Activated CD8-positive, alpha-beta memory T cell treated with anti-CD3 and anti-CD28 coated beads, Interleukin-2, amount 50 U/mL, for 24 hours (primary cell): Measurements from ENCODE around the gene EIF4A2.

ENCODE experiments used
- DNase-seq: peaks from one replicate; pipeline ENCODE4 v3.0.0-alpha.2; 2020; ENCODE audit errors: extremely low read depth

EIF4A2 gene

GRCh38 chr3:186783058-186783730 lies at the start of gene EIF4A2:
TSS of gene EIF4A2 (plus strand) at chr3:186783577. CDS start at chr3:186783611, 34 bp downstream.
- DNase-seq, result peak; percentile 72

DNA sequence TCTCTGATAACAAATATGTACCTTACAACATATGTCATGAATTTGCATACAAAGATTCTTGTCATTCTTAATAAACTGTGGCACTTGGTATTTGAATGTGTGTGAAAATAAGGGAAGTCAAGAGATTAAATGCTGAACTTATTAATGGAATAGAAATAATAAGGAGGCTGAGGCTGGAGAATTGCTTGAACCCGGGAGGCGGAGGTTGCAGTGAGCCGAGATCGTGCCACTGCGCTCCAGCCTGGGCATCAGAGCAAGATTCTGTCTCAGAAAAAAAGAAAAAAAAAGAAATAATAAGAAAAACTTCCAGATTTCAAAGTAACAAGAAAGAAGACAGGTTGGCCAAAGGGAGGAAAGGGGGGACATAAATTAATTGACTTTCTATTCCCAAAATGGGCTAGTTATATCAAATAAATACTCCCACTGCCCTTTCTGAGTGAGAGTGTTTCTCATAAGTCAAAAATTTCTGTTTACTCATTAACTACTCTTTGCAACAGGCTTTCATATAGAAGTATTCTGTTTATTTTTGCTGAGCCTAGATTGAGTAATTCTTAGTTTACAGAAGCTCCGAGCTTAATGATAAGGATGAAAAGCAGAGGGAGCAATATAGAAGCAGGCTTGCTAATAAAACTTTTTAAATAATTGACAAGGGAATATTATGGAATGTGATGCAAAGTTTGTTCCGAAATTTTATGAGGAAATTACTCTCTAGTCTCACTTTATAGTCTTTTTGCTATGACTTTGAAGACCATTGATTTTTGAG lies 40.6 kb upstream of the EIF4A2 start:
- no peak for DNase-seq

- DNase-seq, result no peak
Observed at GRCh38 chr3:186743666-186744065, 39.7 kb upstream of the EIF4A2 start.

- DNase-seq, result no peak
Observed at GRCh38 chr3:186746008-186746407, 37.4 kb upstream of the EIF4A2 start.

DNA sequence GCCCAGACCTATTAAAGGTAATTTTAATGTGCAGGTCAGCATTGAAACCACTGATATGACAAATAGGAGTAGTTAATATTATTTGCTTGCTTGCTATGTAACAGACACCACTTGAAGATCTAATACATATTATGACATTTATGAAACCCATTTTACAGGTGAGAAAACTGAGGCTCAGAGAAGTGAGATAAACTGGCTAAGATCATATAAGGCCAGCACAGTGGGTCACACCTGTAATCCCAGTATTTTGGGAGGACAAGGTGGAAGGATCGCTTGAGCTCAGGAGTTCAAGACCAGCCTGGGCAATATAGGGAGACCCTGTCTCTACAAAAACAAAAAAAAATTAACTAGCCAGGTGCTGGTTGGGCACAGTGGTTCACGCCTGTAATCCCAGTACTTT lies 33.1 kb upstream of the EIF4A2 start:
- DNase-seq, result no peak

DNA sequence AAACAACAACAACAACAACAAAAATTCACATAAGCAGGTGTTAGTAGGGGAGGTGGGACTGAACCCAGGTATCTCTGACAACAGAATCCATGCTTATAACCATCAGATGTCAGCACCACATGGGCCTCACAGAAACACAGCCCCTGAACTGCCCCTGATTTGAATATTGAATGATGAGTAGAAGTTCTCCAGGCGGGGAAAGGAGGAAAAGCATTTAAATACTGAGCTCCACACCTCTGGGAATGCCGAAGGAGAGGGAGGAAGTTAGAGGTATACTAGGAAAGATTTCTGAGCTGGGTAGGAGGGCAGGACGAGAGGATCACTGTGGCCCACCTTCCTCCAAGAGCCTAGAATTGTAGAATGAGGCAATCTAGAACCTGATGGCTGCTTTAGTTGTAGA lies 31.9 kb upstream of the EIF4A2 start:
- DNase-seq, result no peak

GRCh38 chr3:186754006-186754405 lies 29.4 kb upstream of the EIF4A2 start:
- no peak for DNase-seq

- DNase-seq, result no peak
Observed at GRCh38 chr3:186754871-186755270, 28.5 kb upstream of the EIF4A2 start.

DNA sequence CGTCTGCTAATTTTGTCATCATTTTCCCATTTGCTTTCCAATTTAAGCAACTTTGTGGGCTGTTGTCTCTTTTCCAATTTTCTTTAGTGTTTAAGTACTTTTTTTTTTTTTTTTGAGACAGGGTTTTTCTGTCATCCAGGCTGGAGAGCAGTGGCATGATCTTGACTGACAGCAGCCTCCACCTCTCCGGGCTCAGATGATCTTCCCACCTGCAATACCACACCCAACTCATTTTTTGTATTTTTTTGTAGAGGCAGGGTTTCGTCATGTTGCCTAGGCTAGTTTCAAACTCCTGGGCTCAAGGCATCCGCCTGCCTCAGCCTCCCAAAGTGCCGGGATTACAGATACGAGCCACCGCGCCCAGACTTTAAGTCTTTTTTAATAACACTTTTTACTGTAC lies 26.2 kb upstream of the EIF4A2 start:
- DNase-seq, result no peak

DNA sequence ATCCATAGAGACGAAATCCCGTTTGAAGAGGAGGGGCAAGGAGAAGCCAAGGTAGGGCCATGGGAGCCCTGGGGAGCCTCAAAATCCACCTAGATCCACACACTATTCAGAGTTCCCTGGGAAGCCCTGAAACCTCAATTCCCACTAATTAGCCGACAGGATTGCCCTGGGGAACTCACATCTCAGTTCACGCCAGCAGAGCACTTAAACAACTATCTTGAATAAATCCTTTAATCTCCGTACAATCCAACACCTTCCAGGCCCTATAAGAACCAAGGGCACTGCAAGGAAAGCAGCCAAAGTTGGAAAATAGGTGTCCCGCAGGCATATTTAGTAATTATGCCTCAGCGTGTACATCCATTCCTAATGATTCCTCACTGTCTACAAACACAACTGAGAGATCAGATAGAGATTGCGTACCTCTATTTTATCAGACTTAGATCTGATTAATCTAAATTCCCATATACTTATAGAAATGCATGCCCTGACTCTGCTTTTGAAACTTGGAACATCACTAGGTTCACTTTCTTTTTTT lies 25.6 kb upstream of the EIF4A2 start:
- DNase-seq, result no peak

DNA sequence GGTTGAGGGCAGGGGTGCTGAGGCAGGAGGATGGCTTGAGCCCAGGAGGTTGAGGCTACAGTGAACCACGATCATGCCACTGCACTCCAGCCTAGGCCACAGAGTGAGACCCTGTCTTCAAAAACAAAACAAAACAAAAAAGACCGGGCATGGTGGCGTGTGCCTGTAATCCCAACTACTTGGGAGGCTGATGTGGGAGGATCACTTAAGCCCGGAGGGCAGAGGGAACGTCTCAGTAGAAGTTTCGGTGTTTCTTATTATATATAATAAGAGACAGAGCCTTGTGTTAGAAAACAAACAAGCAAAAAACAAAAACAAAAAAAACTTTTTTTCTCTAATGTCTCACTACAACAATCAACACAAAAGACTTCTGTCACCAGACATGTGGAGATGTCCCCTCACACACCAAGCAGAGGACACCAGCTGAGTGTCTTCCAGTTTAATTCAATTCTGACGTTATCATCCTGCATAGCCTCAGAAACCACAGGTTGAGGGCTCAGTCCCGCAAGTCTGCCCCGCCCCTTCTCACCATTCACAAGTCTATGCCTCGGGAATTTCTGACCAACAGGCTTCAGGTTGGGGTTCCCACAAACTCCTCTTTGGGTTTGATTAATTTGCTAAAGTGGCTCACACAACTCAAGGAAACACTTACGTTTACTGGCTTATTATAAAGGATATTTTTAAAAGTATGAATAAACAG lies 24.0 kb upstream of the EIF4A2 start:
- DNase-seq, result no peak

DNA sequence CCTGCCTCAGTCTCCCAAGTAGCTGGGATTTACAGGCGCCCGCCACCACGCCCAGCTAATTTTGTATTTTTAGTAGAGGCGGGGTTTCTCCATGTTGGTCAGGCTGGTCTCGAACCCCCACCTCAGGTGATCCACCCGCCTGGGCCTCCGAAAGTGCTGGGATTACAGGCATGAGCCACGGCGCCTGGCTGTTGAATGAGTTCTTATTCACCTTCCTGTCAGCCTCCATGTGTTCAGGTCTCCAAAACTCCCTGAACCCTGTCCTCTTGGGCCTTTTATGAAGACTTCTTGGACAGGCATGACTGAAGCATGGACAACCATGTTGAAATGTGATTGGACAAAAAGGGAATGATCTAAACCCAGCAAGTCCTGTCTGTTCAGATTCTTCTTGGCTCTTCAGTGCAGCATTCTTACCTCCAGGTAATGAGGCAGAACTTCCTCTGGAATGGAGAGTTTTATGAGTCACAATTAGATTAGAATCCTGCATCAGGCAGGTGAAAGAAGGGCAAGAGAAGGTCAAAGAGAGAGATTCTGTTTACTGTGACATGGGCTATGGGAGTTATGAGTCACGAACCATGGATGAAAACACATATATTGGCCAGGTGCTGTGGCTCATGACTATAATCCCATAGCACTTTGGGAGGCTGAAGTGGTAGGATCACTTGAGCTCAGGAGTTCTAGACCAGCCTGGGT lies 23.1 kb upstream of the EIF4A2 start:
- no peak for DNase-seq

DNA sequence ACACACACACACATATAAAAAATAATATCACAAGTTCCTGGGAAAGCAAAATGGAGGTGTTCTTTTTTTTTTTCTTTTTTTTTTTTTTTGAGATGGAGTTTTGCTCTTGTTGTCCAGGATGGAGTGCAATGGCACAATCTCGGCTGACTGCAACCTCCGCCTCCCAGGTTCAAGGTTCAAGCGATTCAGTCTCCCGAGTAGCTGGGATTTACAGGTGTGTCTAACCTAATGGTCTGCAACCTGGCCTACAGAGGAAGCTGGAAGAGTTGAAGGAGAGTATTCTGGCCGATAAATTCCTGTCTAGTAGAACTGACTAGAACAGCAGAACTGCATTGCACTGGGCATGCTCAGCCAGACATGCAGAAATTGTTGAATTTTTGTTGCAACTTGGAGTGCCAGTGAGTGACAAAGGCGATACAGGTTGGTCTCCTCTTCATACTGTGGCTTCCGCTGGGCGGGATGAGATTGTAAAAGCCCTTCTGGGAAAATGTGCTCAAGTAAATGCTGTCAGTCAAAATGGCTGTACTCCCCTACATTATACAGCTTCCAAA lies 22.4 kb upstream of the EIF4A2 start:
- DNase-seq, result no peak

DNA sequence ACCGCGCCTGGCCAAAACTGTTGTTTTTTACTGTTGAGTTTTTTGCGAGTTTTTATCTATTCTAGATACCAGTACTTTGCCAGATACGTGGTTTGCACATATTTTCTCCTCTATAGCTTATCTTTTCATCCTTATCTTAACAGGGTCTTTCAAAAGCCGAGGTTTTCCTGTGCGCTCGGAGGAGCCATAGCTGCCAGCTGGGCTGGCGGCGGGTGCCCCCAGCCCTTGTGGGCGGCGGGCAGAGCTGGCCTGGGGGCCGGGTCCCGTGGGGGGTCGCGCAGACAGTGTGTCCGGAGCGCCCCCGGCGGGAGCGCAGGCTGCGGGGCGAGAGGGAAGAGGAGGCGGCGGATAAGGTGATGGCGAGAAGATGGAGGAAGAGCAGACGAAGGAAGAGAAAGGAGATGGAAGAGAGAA lies 11.1 kb upstream of the EIF4A2 start:
- DNase-seq, result no peak

- no peak for DNase-seq
Observed at GRCh38 chr3:186772701-186773417, 10.5 kb upstream of the EIF4A2 start.

DNA sequence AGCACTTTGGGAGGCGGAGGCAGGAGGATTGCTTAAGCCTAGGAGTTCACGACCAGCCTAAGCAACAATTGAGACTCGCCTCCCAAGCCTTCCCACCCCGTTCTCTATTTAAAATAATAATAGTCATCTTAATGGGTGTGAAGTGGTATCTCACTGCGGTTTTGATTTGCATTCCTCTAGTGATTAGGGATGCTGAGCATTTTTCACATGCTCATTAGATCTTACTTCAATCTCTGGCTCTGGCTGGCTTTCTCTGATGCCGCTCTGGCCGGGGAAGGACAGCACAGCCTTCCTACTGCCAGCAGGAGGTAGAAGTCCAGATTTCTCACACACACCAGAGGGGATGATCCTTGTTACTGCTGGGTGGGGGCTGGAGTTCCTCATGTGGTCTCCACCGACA lies 7.4 kb upstream of the EIF4A2 start:
- DNase-seq, result no peak

GRCh38 chr3:186779204-186779603 lies 4.2 kb upstream of the EIF4A2 start:
- no peak for DNase-seq

DNA sequence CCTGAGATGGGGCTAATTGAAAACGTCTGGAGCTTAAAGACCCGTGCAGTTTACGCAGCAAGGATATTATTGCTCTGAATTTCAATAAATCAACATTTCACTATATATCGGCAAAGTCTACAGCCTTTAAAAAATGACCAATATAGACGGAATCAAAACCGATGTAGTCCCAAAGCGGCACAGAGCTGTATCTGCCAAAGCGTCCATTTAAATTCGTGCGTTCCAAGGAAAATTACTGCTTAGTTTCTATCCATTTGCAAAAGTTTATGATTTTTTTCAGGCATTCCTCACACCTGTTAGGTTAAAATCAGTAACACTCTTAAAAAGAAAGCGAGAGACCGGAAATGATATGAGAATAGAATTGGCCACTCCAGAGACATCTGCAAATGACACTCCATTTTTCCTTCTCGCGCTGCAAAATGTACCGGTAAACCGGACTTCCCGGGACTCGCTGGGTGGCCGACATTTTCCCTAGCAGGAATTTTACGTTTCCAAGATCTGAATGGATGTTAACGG lies 777 bp upstream of the EIF4A2 start:
- no peak for DNase-seq

- no peak for DNase-seq
Observed at GRCh38 chr3:186783731-186784515, 546 bp downstream of the EIF4A2 start.
